LNCAP (cell line): ENCODE measurements around the gene NME7.

Experiments
- TF ChIP-seq, protein P1 (sequence below): fragments of 450-650 bp; IDR thresholded peaks from 2 replicates; pipeline ENCODE4 v1.5.1; 2017; ENCODE audit warnings: mild to moderate bottlenecking

The NME7 gene

DNA sequence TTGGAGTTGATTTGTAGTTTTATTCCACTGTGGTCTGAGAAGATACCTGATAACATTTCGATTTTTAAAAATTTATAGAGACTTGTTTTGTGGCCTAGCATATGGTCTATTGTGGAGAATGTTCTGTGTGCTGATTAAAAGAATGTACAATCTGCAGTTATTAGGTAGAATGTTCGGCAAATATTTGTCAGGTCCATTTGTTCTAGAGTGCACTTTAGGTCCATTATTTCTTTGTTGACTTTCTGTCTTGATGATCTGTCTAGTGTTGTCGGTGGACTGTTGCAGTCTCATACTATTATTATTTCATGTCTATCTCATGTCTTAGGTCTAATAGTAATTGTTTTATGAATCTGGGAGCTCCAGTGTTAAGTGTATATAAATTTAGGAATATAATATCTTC lies 116.8 kb downstream of the NME7 start:
- TF ChIP-seq, protein P1, sequence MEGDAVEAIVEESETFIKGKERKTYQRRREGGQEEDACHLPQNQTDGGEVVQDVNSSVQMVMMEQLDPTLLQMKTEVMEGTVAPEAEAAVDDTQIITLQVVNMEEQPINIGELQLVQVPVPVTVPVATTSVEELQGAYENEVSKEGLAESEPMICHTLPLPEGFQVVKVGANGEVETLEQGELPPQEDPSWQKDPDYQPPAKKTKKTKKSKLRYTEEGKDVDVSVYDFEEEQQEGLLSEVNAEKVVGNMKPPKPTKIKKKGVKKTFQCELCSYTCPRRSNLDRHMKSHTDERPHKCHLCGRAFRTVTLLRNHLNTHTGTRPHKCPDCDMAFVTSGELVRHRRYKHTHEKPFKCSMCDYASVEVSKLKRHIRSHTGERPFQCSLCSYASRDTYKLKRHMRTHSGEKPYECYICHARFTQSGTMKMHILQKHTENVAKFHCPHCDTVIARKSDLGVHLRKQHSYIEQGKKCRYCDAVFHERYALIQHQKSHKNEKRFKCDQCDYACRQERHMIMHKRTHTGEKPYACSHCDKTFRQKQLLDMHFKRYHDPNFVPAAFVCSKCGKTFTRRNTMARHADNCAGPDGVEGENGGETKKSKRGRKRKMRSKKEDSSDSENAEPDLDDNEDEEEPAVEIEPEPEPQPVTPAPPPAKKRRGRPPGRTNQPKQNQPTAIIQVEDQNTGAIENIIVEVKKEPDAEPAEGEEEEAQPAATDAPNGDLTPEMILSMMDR: no peak

DNA sequence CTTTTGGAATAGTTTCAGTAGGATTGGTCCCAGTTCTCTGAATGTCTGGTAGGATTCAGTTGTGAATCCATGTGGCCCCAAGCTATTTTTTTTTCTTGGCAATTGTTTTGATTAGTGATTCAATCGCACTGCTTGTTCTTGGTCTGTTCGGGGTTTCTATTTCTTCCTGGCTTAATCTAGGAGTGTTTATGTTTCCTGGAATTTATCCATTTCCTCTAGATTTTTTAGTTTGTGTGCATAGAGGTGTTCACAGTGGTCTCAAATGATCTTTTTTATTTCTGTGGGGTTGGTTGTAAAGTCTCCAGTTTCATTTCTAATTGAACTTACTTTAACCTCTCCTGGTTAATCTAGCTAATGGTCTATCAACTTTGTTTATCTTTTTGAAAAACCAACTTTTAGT lies 117.6 kb downstream of the NME7 start:
- TF ChIP-seq, protein P1: no peak

DNA sequence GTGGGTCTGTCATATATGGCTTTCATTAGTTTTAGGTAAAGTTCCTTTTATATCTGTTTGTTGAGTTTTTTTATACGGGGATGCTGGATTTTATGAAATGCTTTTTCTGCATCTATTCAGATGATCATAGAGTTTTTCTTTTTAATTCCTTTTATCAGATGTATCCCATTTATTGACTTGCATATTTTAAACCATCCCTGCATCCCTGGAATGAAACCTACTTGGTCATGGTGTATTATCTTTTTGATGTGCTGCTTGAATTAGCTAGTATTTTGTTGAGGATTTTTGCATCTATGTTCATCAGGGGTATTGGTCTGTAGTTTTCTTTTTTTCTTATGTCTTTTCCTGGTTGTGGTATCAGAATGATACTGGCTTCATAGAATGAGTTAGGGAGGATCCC lies 118.0 kb downstream of the NME7 start:
- TF ChIP-seq, protein P1: no peak

DNA sequence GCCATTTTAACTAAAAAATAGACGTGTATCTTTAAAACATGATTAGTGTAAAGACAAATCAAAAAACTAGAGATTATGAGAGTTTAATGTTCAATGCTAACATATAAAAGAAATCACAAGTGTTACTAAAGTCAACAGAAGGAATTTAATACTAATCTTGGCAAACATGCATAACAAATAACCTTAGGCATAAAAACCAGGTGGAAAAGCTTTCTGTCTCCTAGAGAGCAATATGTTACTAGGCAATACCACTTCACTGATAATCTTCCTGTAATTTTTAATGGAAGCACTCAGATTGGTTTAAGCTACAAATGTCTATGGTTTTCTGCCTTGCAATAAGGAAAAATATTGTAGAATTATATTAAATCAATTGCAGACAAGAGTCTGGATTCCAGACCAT lies 121.9 kb downstream of the NME7 start:
- TF ChIP-seq, protein P1: no peak

DNA sequence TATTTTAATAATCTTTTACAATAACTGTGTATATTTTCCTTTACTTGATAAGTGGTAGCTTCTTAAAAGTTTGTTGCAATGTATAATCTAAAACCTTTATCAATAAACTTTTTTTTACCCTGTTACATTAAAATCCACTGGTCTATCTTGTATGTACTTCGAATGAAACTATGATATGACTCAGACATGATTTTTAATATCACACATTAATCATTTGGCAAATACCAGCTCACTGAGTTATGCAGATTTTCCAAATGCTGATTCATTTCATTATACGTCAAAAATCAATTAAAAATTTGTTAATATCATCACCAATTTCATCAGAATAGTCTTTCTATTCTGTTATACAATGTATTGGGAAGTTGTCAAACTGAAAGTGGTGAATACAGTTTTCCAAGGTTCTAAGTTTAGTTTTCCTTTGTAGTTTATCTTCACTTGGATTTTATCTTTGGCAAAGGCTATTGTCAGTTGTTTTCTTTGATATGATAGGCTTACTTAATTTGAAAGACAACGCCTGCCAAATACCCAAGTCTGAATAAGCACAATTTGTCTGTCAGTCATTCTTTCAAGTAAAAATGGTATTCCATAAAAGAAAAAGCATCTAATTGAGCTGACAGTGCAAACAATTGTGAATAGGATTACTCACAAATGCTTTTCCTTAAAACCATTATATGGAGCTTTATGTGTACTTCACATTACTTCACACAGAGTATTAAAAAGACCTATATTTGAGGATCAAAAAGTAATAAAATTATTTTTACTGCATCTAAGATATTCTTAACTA lies 127.0 kb downstream of the NME7 start:
- TF ChIP-seq, protein P1: no peak

DNA sequence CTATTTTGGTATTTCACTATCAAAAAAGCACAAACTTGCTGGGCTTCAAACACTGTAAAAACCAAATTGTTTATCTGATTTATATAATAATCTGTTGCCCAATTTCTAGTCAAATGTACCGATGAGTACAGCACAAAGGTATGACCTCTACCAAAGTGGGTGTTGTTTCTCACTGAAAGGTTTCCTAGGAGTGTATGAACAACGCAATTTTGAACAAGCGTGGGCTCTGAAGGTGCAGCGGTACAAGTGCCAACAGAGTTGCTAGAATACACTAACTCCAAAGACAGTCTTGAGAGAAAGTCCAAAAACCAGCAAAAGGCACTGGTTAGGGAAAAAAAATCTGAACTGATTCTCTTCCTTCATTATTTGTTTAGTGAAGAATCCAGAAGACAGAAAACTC lies 130.7 kb downstream of the NME7 start:
- TF ChIP-seq, protein P1: no peak

DNA sequence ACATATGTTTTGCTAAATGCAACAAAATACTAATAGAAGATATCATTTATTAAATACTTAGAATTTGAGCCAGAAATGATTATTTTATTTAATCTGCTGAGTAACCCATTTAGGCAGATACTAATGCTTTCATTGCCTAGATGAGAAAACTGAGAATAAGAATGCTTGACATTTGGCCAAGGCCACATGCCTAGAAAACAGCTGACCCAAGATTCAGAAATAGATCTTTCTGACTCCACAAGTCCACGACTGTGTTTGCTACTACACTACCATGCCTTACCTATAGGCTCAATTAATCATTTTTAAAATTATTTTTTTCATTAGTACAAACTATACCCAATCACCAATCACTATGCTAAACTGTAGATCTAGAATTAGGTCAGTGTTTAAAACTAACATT lies 131.5 kb downstream of the NME7 start:
- TF ChIP-seq, protein P1: no peak

DNA sequence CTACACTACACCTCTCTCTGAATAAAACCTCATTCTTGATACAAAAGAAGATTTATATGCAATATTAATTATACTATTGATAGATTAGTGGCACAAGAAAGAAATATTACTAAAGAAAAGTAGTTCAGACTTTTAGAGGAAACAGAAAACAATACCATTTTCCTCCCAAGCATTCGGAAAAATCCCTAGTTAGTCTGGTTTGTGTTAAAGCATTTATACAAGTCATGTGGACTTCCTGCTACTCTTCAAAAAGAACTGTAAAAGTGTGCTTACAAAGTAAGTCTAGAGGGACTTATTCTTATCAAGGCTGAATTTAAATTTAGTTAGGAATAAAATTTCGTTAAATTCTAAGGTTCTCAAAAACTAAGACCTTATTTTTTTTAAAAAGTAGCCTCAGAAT lies 132.0 kb downstream of the NME7 start:
- TF ChIP-seq, protein P1: no peak
